ENCODE results near the gene KIF5B. TPM values are rescaled to one million over a fixed set of nuclear protein-coding genes. Genes with fewer than 3 reads are reported as not detected.

Gene KIF5B
- total and polyA plus RNA-seq, 9 of the 15 experiments (the other 6 are each of a cell fraction or from before 2014, with no cell fraction given) = 24.4 to 94.4 (median 68.9) TPM

- no peak for TF ChIP-seq ATF3 (IDR thresholded peaks at IDR 0.05)
- TF ChIP-seq ATF3 (CRISPR knock-in tag; conservative IDR thresholded peaks at IDR 0.05) = no peak
- no peak for TF ChIP-seq ZNF589 (CRISPR knock-in tag; IDR thresholded peaks at IDR 0.05; ENCODE audit: low read depth)
- no peak for TF ChIP-seq ZNF507 (tag; conservative IDR thresholded peaks at IDR 0.05)
- no peak for TF ChIP-seq ETV5 (CRISPR knock-in tag; IDR thresholded peaks at IDR 0.05; ENCODE audit: low read depth)
These were observed 56.4 kb downstream of the KIF5B start (continued) for GRCh38 chr10:31999836-32000235.

GRCh38 chr10:31999070-31999660 lies 57.1 kb downstream of the KIF5B start:
- ChIA-PET POLR2A (interaction anchor here (1.1 kb wide), 1 partner anchor 70 kb away, joined by 3 read pairs; no protein-coding TSS in a partner anchor), CTCF (ENCODE audit: low intra/inter-chr PET ratio) (no interaction called here)
- H3K4me2 ChIP-seq (ENCODE audit: insufficient read depth, low read length) = no peak overlapping the region

More at GRCh38 chr10:31999070-31999660, 57.1 kb downstream of the KIF5B start:
- TF ChIP-seq RBM15 (IDR thresholded peaks at IDR 0.05; ENCODE audit: insufficient read depth, low read length) = no peak
- TF ChIP-seq IRF1 (CRISPR knock-in tag; IDR thresholded peaks at IDR 0.05; ENCODE audit: borderline replicate concordance) = no peak
- peak; percentile 34 for TF ChIP-seq MEIS2 (IDR thresholded peaks at IDR 0.05; ENCODE audit: partially characterized antibody)
- no peak for TF ChIP-seq ZC3H8 (IDR thresholded peaks at IDR 0.05)
- TF ChIP-seq SMARCE1 (IDR thresholded peaks at IDR 0.05) = no peak
- TF ChIP-seq GTF3C2 (IDR thresholded peaks at IDR 0.05; ENCODE audit: borderline replicate concordance, extremely low read depth, insufficient read length) = no peak
- intact Hi-C loops (cut with micrococcal nuclease) (no loop called here), in situ Hi-C loops (cut with MboI) (no loop called here)
- WGBS (ENCODE audit: insufficient coverage, low coverage, missing lambda C conversion rate) = 22% methylated on average over 3 of the region's 3 CpGs
- no TSS peak for BruUV-seq (replicated peaks)
- Histone ChIP-seq H3K27me3 (ENCODE audit: control insufficient read depth in 2 of 2, insufficient read depth in 2 of 2, low read length in 2 of 2) (no peaks in the 10 kb centered on the region), H3K27ac (ENCODE audit: extremely low read depth, low read depth, low read length) (no peak overlapping the region), H2AFZ (ENCODE audit: low read depth, low read length) (no peak overlapping the region), H3K4me3 (no peak overlapping the region), H3K9me1 (ENCODE audit: control insufficient read depth, insufficient read depth, low read length) (no peaks in the 10 kb centered on the region), H3K79me2 (ENCODE audit: control insufficient read depth, insufficient read depth, low read length) (no peaks in the 10 kb centered on the region), H4K20me1 (replicated peaks; ENCODE audit: control insufficient read depth, insufficient read depth, low read length) (no peaks in the 10 kb centered on the region), H3K36me3 (ENCODE audit: control insufficient read depth, insufficient read depth, low read length) (no peaks in the 10 kb centered on the region), H3K9ac (ENCODE audit: insufficient read depth in 1 of 2, low read depth in 2 of 2, low read length in 2 of 2) (no peak overlapping the region), H3K4me1 (replicated peaks in 1 of 2; ENCODE audit: control insufficient read depth in 2 of 2, insufficient read depth in 2 of 2, low read length in 2 of 2) (peaks cover 0 to 5% of the 10 kb centered on the region in 2 experiments; a peak in 2 of 5 replicates), H3K9me3 (replicated peaks; ENCODE audit: control insufficient read depth, insufficient read depth, low read depth, low read length) (no peaks in the 10 kb centered on the region)
- ATAC-seq = no peak
- no peak for FAIRE-seq
- no peak for DNase-seq (ENCODE audit: extremely low read depth in 1 of 4, low spot score in 3 of 4)

Measured in K562 (cell line).